Endometrial microvascular endothelial cells (primary cell): ENCODE results near the gene MYBPHL. TPM values are rescaled to one million over a fixed set of nuclear protein-coding genes. Genes with fewer than 3 reads are reported as not detected.

Experiments
- in situ Hi-C: cut with HindIII; loops from 2 replicates; pipeline ENCODE4 v1.10.0; 2017; ENCODE audit warnings: low sequenced_read_pairs, low pct_unique_long_range_greater_than_20kb; ENCODE audit errors: inconsistent ontology term
- total RNA-seq: library from RNA; depleted of rRNA; stranded (reverse); fragments of >200 nt; gene quantifications from one replicate; pipeline ENCODE4 v1.2.3, GENCODE V29; 2015; ENCODE audit errors: inconsistent ontology term

Gene MYBPHL
- not detected for total RNA-seq

GRCh38 chr1:109306832-109307273, at the start of gene MYBPHL:
Gene MYBPHL, minus strand, starts transcription at chr1:109307011. Its CDS starts 20 bp downstream, at chr1:109306991.
- in situ Hi-C loops = no loop called here

- in situ Hi-C loops = no loop called here
Measured at GRCh38 chr1:109356505-109356904, 49.7 kb upstream of the MYBPHL start.

GRCh38 chr1:109354929-109355328, 48.1 kb upstream of the MYBPHL start:
- in situ Hi-C loops = no loop called here

GRCh38 chr1:109351457-109351856, 44.6 kb upstream of the MYBPHL start:
- in situ Hi-C loops = no loop called here

- in situ Hi-C loops = no loop called here
Measured at GRCh38 chr1:109350655-109351054, 43.8 kb upstream of the MYBPHL start.

DNA sequence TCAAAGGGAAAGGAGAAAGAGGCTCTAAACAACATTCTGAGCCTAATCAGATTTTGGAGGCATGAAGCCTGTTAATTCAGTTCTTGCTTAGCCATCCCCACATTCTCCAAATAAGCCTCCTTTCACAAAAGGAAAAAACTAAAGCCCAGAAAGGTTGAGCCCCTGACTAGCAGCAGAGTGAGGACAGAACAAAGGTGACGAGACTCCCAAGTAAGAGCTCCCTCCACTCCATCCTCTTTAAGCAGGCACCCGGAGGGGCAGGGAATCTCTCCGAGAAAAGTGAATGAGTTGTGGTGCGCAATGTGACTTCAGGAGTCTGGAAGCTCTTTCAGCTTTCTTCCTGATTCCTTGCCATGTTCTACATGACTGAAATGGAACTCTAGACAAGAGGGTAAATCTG, 43.4 kb upstream of the MYBPHL start:
- in situ Hi-C loops = no loop called here

DNA sequence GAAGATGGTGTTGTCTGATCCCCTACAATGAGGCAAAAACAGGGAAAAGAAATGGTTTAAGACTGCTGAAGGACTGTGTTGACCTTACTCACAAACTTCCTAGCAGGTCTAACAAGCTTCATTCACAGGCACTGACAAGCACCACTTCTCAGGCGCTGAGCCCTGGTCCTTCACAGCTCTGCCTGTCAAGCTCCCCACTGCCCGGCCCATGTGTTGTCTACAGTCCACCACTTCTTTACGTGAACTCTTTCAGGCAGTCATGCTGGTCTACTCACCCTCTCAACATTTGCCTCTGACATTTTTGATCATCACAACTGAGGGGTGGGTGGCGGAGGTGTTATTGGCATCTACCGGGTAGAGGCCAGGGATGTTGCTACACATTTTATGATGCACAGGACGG, 40.7 kb upstream of the MYBPHL start:
- in situ Hi-C loops = no loop called here

DNA sequence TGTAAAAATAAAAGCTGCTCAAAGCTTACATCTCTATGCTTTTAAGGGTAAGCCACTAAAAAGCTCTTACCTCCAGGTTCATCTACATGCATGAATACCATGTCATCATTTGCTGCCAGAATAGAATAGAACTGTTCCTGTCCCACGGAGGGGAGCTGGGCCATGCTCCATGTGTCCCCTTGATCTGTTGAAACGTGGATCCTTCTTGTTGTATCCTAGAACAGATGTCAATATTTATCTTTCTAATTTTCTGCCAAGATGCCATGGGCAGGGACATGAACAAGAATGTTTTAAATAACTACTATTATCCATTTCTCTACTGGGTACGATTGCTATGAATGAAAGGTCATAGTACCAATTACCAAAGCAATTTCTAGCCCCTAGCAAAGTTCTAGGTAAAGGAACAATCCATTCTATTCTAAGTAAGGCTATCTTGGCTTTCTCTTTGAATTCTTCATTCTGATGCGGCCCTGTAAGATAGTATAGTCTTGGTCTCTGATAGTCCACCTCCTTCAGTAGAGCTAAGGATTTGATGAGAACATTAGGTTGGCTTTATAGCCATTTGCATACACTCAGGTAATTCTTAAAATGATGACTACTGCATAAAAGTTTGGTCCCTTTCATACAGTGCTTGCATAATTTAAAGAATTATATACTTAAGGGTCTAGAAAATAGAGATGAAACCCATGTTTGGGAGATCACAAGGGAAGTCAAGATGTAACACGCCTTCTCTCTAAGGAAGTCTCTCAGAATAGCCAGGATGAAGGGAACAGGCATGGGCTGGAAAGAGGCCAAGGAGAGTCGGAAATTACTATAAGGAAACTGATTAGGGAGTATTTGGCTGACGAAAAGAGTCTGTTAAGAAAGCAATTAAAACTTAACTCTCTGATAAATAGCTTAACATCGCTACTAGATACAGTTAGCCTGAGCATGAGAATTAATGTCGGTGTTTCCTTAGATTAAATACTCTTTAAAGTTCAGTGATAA, 35.4 kb upstream of the MYBPHL start:
- in situ Hi-C loops = no loop called here

GRCh38 chr1:109338608-109339007, 31.8 kb upstream of the MYBPHL start:
- in situ Hi-C loops = no loop called here

DNA sequence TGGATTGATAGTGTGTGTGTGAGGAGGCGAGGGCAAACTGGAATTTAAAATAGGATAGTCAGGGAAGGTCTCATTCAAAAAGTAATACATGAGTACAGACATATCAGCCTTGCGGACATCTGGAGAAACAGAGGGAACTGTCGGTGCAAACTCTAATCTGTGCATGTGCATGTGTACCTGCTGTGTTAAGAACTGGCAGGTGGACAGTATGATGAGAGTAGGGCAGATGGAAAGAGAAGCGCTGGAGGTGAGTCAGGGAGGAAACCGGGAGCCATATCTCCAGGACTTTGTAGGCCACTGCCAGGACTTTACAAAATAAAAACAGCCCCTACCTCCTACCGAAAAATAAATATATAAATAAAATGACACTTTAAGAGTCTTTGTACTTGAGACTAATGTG, 31.3 kb upstream of the MYBPHL start:
- in situ Hi-C loops = no loop called here

- in situ Hi-C loops = no loop called here
Measured at GRCh38 chr1:109335091-109335490, 28.3 kb upstream of the MYBPHL start.

GRCh38 chr1:109331113-109331512, 24.3 kb upstream of the MYBPHL start:
- in situ Hi-C loops = no loop called here

- in situ Hi-C loops = no loop called here
Measured at GRCh38 chr1:109327285-109327684, 20.5 kb upstream of the MYBPHL start.

- in situ Hi-C loops = no loop called here
Measured at GRCh38 chr1:109322974-109323373, 16.2 kb upstream of the MYBPHL start.

DNA sequence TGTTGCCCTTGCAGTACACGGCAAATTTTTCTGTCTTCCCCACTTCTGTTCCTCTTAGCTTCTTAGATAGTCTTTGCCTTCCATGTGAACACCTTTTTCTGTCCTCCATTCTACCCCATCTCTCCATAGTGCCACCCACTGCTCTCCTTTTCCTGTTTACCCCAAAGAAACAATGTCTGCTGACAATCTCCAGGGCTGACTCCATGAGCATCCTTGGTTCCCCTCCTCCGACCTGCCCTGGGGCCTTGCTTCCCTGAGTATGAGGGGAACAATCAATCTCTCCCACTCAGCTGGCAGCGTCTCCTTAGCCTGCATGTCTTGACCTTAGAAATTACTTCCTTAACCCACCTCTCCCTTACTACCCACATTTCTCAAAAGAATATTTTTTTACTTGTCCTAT, 12.3 kb upstream of the MYBPHL start:
- in situ Hi-C loops = no loop called here

DNA sequence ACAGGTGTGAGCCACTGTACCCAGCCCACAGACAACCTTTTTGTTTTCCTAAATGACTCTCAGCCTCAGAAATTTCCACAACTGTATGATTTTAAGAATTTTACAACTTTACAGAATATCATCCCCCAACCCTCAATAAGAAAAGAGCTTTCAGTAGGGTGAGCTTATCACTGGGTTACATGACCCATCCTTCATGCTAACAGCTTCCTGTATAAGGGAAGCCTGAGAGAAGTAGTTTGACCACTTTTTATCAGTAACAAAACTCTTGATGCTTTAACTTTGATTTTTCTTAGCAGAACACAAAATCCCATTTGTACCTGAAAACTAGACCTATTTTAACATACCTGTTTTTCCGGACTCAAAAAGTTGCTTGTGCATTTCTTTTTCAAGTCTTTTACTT, 9.7 kb upstream of the MYBPHL start:
- in situ Hi-C loops = no loop called here

DNA sequence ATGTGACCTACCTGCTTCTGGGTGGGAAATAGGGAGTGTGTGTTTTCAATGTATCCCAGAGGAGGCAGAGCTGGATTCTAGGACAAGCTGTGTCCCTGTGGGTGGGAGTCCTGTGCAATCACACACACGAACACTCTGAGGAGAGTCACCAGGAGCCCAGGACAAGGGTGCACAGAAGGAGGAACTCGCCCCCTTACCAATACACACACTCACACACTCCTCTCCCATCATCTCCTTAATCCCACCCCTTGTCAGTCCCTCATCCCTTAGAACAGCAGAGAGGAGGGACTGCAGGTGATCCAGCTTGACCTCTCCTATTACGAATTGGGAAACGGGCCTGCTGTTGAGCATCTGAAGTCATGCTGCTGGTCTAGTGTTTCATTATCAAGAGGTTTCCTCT, 8.5 kb upstream of the MYBPHL start:
- in situ Hi-C loops = no loop called here

- in situ Hi-C loops = no loop called here
Measured at GRCh38 chr1:109314795-109315194, 8.0 kb upstream of the MYBPHL start.

GRCh38 chr1:109312978-109313775, 6.4 kb upstream of the MYBPHL start:
- in situ Hi-C loops = no loop called here

DNA sequence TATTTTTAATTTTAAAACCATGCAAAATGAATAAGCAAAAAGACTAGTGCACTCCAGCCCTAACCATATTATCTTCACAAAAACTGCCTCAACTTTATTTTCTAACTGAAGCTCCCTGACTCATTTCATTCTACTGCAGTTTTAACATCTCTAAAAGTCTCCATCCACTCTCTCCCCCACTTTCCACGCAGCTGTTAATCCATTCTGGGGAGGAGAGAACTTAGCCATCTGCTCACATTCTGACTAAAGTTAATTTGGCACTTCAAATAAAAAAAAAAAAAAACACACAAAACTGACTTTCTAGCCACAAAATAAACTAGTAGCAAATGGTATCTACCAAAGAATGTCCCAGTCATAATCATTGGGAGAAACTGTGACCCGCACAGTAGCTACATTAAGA, 5.4 kb upstream of the MYBPHL start:
- in situ Hi-C loops = no loop called here
